ENCODE data around the gene NTM.
"Not testable (repeated sequence)": the region's sequence is repeated elsewhere in the genome, so short reads cannot be mapped to it uniquely, and the experiment has no call there.

Gene NTM

GRCh38 chr11:132058211-132058772 is 687.9 kb downstream of the NTM start:
- no peak for DNase-seq

DNA sequence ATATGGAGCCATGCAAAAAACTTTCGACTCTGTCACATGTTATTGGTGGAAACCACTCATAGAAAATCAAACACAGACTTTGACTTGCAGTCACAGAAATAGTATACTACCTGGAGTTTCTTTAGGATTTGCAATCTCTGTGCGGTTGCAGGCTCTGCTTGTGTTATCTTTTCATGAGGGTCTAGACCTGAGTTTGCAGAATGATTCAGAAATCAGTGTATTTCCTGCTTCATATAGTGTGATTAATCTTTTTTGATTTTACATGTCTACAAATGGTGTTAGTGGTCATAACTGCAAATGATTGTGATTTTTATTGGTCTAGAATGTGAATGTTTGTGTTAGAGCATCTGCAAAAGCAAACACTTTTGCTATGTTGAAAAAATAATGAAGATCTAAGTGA is 690.2 kb downstream of the NTM start:
- no peak for DNase-seq

- no peak for DNase-seq
Measured at GRCh38 chr11:132062031-132062430, 691.6 kb downstream of the NTM start.

DNA sequence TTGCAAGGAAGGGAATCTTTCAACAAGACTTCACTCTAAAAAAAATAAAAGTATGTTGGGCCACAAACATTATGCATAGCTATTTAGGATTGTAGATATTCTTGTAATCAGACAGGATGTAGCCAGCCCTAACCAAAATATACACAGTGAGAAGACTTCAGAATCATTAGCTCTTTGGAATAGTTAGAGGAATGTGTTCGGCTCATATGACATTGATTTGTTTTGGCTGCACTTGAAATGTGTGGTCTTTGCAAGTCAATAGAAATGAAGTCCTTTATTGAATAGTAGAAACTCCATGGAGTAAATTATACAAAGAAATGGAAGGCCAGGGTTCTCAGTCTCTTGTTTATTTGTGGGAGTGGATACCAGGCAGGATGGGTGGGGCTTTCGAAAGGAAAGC is 692.1 kb downstream of the NTM start:
- no peak for DNase-seq

DNA sequence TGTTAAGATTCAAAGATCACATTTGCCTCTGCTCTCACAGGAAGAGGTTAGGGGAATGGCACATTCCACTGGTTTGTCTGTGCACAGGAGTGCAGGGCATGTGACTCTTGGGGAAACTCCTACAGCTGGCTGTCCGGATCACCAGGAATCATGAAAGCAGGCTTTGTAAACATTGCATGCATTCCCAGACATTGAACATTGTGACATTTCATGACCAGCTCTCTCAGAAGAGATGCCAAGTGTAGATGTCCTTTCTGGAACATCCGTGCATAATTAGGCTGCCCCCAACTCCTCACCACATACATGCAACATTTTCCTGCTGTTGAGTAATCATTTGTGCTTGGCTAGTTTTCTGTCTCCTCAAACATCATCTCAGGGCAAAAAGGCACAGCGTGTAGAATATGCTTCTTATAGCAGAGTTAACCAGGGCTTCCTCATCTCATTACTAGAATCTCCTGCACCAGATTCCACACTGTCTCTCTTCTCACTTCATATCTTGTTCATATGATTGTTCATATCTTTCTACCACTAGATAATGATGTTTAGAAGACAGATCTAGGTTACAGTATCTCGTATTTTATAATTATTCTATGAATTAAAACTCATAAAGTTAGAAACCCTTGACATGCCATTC is 694.7 kb downstream of the NTM start:
- no peak for DNase-seq

DNA sequence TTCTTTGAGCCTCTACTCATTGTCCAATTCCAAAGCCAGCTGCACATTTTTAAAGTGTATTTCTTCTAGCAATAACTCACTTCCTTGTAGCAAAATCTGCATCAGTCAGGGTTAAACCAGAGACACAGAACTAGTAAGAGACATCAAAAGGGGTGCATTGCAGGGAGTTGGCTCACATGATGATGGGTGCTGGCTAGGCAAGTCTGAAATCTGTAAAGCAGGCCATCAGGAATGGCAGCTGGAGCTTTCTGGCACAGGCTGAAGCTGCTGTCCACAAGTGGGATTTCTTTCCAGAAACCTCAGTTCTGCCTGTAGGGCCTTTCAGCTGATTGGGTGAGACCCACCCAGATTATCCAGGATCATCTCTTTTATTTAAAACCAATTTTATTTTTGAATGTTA is 698.1 kb downstream of the NTM start:
- no peak for DNase-seq

- not testable (repeated sequence) for DNase-seq
Measured at GRCh38 chr11:132069593-132069992, 699.2 kb downstream of the NTM start.

- DNase-seq: not testable (repeated sequence)
Measured at GRCh38 chr11:132070907-132071306, 700.5 kb downstream of the NTM start.

DNA sequence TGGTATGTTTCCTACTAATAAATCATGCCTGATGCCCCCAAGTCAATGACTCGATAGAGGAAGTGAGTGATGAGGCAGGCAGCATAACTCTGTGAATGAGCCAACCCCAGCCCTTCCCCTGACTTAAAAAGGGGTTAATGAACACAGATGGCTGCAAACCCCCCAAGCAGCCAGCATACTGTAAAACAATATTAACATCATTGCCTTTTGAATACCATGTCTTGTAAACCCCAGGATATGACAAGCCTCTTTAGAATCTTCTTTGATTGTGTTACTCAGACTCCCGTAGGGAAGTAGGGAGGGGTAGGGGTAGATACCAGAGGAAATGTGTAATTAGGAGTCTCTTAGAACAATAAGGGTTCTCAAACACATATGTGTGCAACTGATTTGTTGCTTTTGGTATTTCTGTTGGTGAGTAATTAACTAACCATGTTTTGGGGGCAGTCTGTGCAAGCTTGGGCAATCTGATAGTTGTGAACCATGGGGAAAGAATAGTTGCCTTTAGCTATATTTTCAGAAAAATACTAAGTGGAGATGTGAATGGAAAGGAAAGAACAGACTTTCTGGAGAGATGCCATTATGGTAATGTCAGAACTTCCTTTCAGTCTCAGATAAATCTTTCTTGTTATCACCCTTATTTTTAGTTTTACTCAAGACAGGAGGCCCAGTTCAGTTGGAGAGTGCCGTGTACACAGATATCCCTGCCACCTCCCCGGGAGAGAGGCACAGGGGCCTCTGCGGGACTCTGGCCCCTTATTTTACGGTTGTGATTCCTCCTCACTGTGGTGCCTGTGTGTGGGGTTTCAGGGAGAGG is 701.8 kb downstream of the NTM start:
- no peak for DNase-seq

- DNase-seq: no peak
Measured at GRCh38 chr11:132072858-132073211, 702.4 kb downstream of the NTM start.

GRCh38 chr11:132073787-132074186 is 703.4 kb downstream of the NTM start:
- DNase-seq: no peak

DNA sequence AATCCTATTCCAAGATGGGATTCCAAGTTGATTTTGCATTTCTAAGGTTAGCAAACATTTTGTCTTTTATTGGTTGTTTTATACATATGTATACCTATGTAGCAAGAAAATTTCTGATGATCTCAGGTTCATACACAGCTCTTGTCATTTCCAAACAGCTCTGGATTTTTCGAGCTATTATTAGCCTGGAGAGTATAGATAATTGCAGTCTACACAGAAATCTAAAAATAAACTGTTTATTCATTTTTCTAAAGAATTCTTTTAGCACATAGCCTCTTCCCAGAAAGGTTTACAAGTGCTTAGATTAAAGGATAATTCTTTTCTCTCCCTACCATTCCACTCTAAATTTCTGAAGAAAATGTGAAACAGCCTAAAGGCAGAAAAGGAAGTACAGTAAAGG is 705.0 kb downstream of the NTM start:
- DNase-seq: no peak

- no peak for DNase-seq
Measured at GRCh38 chr11:132077416-132077815, 707.0 kb downstream of the NTM start.

- no peak for DNase-seq
Measured at GRCh38 chr11:132078264-132079076, 708.1 kb downstream of the NTM start.

GRCh38 chr11:132080127-132080526 is 709.7 kb downstream of the NTM start:
- no peak for DNase-seq

DNA sequence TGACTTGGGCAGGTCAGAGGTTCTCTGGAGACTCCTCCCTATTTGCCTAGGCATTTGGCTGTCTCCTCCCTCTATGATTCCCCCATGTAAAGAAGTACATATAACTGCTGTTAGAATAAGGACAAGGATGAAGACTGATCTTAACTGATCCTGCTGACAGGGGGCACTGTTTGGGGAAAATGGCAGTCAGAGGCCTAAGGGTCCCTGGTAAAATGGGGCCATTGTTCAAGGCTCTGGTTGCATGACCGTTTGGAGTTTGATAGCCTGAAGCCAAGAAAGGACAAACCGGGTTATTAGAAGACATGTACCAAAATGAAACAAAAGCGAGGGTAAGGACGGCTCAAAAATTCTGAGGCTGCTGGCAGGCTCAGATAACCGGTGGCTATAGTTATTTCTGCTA is 712.2 kb downstream of the NTM start:
- DNase-seq: no peak

DNA sequence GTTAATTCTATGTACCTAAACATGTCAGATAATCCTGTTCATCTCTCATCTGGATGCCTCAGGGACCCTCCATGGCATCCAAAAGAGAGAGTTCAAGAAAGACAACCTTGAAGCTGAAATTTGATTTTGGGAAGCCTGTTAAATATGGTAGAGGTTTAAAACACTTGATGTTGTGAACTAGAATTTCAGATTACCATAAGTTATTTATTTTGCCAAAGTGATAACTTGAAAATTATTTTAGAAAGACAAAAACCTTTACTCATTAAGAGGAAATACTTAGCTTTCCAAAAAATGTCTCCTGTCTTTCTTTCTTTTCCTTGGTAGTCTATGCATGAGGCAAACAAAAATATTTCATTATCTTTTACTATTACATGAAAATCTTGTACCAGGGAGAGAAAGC is 714.0 kb downstream of the NTM start:
- DNase-seq: no peak

GRCh38 chr11:132087148-132087547 is 716.7 kb downstream of the NTM start:
- DNase-seq: no peak

- DNase-seq: no peak
Measured at GRCh38 chr11:132088551-132088950, 718.1 kb downstream of the NTM start.

GRCh38 chr11:132093536-132094259 is 723.3 kb downstream of the NTM start:
- DNase-seq: no peak

DNA sequence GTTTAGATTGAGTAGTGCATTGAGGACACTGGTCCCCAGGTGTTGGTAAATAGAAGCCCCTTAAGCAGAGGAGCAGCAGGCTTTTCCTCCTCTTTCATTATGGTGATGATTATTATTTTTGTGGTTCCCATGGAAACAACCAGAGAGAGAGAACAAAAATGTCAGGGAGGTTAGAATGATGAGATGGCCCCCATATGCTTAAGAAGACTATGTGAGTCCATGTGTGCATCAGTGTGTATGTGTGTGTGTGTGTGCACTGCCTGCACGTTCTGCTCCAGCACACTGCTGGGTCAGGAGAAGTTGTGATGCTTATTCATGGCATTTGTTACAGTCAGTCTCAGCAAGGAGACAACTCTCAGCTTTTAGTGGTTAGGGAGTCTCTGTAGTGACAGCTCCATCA is 724.2 kb downstream of the NTM start:
- no peak for DNase-seq

- DNase-seq: no peak
Measured at GRCh38 chr11:132095230-132096131, 725.1 kb downstream of the NTM start.
